ENCODE measurements around the gene SLC38A2.

Gene SLC38A2

DNA sequence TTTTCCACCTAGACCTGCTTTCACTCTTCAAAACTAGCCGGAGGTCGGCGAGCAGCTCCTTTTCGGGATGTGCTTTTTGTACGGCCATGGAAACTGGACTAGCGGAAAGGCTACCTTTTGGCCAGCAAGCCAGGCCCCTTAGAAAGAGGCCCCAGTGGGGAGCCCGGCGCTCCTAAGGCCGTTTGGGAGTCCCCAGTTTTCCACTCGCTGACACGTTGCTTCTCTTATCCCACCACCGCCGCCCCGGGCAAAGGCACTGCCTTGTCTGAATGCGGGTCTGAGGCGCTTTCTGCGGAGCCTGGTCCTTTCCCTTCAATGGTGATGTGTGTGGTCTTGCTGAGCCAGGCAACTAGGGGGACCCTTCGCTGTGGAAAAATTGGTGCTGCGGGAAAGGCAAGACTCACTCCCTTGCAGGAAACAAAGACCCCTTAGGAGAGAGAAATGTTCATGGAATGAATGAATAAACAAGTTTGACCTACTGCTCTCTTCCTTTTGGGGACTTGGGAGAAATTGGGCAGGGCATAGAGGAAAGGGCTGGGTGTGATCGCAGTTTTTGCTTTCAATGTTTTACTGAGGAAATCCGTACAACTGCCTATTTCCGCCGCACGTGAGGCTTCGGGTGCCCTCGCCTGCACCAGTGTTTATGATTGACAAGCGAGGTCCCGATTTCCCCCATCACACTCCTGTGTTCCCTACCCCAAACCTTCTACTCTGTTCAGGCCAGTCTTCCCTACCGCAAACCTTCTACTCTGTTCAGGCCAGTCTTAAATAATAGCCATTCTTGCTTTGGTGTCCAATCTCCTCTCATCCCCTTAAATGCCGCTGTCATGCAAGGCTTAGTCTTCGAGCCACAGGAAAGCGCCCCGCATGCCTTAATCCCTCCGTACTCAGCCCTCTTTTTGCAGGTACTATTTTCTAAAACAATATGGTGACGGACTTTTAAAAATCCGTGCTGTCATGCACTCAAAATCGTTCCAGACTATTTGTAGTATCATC, 1.0 kb upstream of the SLC38A2 start:
- no peak for DNase-seq

GRCh38 chr12:46371718-46372543, 642 bp downstream of the SLC38A2 start:
- DNase-seq: no peak

- DNase-seq: peak; percentile 41
These were observed 1.5 kb downstream of the SLC38A2 start for GRCh38 chr12:46370792-46371717.

GRCh38 chr12:46370380-46370734, 2.2 kb downstream of the SLC38A2 start:
- DNase-seq: no peak

GRCh38 chr12:46369474-46370379, 2.8 kb downstream of the SLC38A2 start:
- no peak for DNase-seq

DNA sequence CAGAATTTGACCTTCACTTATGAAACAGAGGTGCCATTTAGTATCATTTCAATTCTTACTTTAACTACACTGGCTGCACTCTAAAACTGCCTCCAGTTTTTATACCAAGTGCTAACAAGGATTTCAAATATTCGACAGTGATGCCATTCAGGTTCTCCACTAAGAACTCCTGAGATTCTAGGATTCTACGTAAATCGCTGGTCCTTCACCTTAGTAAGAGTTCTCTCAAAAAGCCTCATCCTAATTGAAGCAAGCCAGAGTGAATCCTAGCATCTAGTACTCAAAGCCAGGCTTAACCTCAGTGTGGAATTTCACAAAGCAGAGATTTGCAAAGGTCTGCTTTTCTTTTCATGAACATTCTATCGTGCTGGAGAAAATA, 3.5 kb downstream of the SLC38A2 start:
- no peak for DNase-seq

GRCh38 chr12:46368684-46369083, 3.9 kb downstream of the SLC38A2 start:
- no peak for DNase-seq

DNA sequence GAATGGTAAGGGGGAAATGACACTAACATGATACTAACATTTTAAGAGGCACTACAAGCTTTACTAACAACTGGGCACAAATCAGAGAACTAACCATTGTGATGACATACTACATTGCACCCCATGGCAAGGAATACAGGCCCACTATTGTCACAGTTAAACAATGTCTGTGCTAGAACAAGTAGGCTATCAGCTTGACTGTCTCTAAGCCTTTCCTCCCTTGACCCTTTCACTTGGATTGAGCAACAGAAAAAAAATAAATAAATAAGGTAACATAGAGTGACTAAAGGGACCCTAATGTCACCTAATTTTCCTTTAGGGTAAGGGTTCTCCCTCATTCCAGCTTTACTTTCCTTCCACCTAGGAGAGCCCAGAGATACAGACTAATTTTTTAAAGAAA, 4.4 kb downstream of the SLC38A2 start:
- no peak for DNase-seq

GRCh38 chr12:46367351-46368029, 5.1 kb downstream of the SLC38A2 start:
- no peak for DNase-seq

GRCh38 chr12:46366771-46367170, 5.8 kb downstream of the SLC38A2 start:
- DNase-seq: no peak

GRCh38 chr12:46365951-46366379, 6.6 kb downstream of the SLC38A2 start:
- DNase-seq: no peak

DNA sequence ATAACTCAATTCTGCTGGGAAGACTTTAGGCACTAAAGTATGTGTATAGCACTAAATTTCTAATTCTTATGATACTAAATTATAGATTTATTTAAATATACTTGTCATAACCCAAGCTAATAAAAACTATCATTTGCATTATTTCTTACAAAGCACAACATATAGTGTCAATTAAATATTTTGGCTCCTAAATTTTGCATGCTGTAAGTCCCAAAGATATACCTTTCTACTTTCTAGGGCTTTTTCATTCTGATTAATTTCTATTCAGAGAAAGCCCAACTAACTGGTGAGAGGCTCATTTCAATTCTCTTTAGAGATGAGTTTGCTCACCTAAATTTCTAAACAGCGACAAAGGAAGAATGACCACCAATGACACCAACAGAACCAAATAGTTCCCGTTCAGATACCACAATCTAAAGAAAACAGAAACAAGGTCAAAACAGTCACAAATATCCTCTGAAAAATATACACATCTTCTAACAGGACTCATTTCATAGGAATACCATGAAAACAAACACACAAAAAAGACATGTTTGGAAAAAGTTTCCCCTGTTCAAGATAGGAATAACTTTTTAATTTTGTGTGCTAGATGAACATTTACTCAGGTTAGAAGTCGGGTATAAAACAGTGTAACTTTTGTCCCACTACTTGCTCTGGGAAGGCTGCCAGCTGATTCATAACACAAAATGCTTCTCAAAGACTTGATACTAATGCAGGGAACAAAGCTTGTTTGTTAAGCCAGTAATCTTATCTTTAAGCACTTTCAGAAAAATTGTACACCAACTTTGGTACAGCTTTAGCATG, 7.6 kb downstream of the SLC38A2 start:
- no peak for DNase-seq

DNA sequence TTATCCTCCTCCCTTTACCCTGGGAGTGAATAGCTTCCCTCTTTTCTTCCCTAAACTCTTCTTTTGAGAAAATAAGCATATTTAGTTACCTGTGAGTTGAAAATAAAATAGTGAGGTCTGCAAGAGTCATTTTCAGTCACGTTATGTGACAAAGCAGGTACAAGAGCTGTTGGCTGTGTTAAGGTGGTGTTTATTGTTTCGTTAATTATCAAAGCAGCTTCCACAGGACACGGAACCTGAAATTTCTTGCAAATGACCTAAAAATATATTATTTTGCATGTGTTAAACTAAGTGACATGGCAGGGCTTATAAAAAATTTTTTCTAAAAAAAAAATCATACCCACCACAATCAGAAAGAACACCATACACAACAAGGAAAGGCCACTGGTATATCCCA, 8.3 kb downstream of the SLC38A2 start:
- no peak for DNase-seq

DNA sequence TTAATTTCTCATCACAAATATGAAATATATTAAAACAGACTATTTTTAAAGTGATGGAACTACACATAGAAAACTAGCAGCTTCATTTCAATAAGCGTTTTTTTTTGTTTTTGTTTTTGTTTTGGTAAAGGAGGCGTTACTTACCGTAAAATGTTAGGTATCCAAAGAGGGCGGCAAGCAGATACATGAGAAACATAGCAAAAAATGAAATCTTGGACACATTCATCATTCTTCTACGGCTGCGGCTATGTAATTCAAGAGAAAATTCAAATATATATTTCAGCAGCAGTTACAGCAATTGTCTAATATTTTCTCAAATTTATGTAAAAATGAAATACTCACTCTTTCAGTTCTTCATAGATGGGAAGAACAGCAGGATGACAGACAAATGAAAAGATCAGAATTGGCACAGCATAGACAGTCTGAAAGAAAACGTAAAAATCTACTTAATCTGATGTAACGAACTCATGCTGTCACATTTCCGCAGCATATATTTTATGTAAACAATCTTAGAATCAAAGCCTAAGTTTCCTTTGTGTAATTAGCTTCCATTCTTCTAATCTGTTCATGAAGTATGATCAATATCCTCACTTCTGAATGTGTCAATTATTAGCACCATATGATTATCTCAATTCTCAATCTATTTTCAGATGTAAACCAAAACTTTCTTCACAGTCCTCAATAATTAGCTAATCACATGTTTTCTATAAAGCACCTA, 8.8 kb downstream of the SLC38A2 start:
- no peak for DNase-seq

DNA sequence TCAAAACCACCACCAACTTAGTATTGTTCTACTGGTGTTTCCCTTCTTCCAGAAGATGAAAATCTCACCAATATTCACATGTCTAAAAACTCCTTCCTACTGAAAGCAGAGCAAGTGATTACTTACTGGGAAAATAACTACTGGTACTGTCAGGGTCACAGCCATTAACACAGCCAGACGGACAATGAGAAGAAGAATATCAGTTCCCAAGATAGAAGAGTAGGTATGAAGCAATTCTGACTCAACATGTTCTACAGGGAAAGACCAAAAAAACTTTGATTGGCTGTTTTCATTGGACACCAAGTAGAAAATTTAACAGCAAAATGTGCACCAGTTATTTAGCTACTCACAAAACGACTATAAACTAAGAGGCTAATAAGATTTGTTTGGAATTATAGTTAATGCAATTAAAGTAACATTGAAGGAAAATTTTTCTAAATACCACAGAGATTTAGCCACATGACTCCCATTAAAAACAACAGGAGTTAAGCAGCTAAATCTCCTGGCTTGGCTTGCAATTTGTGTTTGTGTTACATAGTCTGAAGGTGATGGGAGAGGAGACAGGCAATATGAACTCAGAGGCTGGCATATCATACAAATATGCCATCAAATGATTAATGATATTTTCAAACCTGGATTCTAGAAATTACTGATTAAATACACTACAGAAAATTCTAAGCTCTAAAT, 9.5 kb downstream of the SLC38A2 start:
- no peak for DNase-seq

DNA sequence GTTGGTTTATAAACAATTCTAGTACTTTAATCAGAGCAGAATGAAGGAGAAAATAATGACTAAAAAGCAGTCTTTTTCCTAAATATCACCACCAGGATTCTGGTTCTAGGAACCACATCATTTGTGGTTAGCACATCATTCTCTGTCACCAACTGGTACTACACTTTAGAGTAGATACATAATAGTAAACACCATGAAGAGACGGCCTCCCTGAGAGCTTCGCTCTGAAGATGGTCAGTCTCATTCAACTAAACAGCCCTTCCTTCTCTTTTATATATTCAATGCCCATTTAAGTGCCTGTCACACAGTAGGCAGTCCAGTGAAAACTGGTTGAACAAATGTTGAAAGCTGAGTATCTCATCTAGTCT, 10.9 kb downstream of the SLC38A2 start:
- no peak for DNase-seq

GRCh38 chr12:46360908-46361666, 11.5 kb downstream of the SLC38A2 start:
- no peak for DNase-seq

- no peak for DNase-seq
These were observed 12.2 kb downstream of the SLC38A2 start for GRCh38 chr12:46360370-46360769.
